ENCODE data around the gene HOXA11. TPM values are rescaled to one million over a fixed set of nuclear protein-coding genes. Genes with fewer than 3 reads are reported as not detected.

Gene HOXA11
- total and polyA plus RNA-seq, 11 donors = not detected

- intact Hi-C loops (cut with DNase I) = loop anchor here in 6 of 10 donors (5.0 to 10.0 kb wide), 4 partner anchors 367 to 710 kb away; no protein-coding TSS in a partner anchor
- WGBS, 4 donors = 22 to 37% (median 37%) methylated on average over 7 of the region's 7 CpGs
- peaks cover 0 to 23% (median 11%) of the 10 kb centered on the region in 12 donors for H3K4me1 ChIP-seq
- no peaks in the 10 kb centered on the region for H3K9me3 ChIP-seq
- H3K27ac ChIP-seq = no peak overlapping the region
- DNase-seq (no peak), ATAC-seq (no peak)
- peaks cover 60 to 99% (median 94%) of the 10 kb centered on the region in 9 donors for H3K27me3 ChIP-seq
- TF ChIP-seq CTCF (IDR thresholded peaks at IDR 0.05) = no peak
- TF ChIP-seq POLR2A (IDR thresholded peaks at IDR 0.05) = no peak
- H3K4me3 ChIP-seq = no peak overlapping the region
- H3K36me3 ChIP-seq = no peaks in the 10 kb centered on the region
These were observed 22.4 kb upstream of the HOXA11 start for GRCh38 chr7:27207348-27207985.

DNA sequence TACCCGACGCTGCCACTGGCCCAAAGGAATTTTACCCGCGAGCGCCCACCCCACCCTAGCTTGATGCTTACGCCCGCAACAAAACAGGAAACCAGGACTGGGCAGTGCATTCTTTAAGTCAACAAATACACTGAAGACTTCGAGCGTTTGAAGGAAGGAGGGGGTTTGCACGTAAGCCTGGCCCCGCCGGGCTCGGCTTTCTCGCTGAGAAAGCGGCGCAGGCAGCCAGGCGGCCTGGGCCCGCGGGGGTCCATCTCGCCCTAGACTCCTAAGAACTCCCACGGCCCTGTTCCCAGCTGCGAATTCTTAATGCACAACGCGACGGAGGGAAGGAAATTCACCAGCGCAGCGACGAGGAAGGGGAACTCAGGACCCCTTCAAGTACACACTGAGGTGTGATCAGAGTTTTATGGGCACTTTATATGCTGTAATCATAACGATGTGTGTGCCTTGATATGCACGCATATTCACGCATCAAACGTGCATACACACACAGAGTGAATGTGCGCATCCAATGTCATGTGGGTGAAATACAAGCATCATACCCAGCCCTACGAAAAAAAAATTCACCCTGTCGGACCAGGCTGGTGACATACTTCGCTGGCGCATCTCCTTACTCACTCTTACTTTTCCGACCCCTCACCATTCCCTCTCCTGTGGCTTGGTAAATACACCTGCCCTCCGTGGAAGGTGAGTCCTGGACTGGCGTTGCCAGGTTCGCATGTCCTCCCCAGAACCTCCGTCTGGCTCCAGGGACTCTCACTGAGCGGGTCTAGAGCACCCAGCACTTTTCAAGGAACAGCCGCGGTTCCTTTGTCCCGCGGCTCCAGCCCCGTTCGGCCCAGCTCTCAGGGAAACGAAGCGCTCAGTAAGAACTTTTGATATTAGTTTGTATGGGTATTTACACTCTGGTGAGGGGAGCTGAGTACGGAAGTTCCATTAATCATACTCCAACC is 20.6 kb upstream of the HOXA11 start:
- TF ChIP-seq CTCF (IDR thresholded peaks at IDR 0.05) (no peak), POLR2A (IDR thresholded peaks at IDR 0.05) (no peak)
- H3K27ac ChIP-seq = no peak overlapping the region
- H3K36me3 ChIP-seq = no peaks in the 10 kb centered on the region
- ATAC-seq = no peak
- WGBS, 4 donors = 5 to 9% (median 7%) methylated on average over 47 to 52 of the region's 52 CpGs
- peaks cover 0 to 36% (median 14%) of the 10 kb centered on the region in 12 donors for H3K4me1 ChIP-seq
- H3K27me3 ChIP-seq = peaks cover 58 to 99% (median 94%) of the 10 kb centered on the region in 9 donors
- DNase-seq = no peak
- no peaks in the 10 kb centered on the region for H3K9me3 ChIP-seq
- peak overlapping the region in 1 of 12 donors; percentile 34 for H3K4me3 ChIP-seq
- intact Hi-C loops (cut with DNase I) = loop anchor here in 6 of 10 donors (5.0 to 10.0 kb wide), 4 partner anchors 369 to 712 kb away; no protein-coding TSS in a partner anchor

GRCh38 chr7:27204851-27205322 is 19.9 kb upstream of the HOXA11 start:
- peaks cover 0 to 39% (median 16%) of the 10 kb centered on the region in 12 donors for H3K4me1 ChIP-seq
- peak overlapping the region in 1 of 12 donors; percentile 21 for H3K27ac ChIP-seq
- no peaks in the 10 kb centered on the region for H3K9me3 ChIP-seq
- no peaks in the 10 kb centered on the region for H3K36me3 ChIP-seq
- intact Hi-C loops (cut with DNase I) = loop anchor here in 7 of 10 donors (5.0 to 10.0 kb wide), 5 partner anchors 370 to 717 kb away; no protein-coding TSS in a partner anchor
- TF ChIP-seq CTCF (IDR thresholded peaks at IDR 0.05) (no peak), POLR2A (IDR thresholded peaks at IDR 0.05) (no peak)
- DNase-seq = no peak
- H3K4me3 ChIP-seq = peak overlapping the region in 1 of 12 donors; percentile 34
- no peak for ATAC-seq
- 2 to 9% (median 5%) methylated on average over 33 to 41 of the region's 41 CpGs for WGBS, 4 donors
- H3K27me3 ChIP-seq = peaks cover 61 to 99% (median 94%) of the 10 kb centered on the region in 9 donors

All from heart left ventricle (tissue), 16 donors.